ENCODE results near the gene ALDH5A1. TPM values are rescaled to one million over a fixed set of nuclear protein-coding genes. Genes with fewer than 3 reads are reported as not detected.
A peak's percentile ranks its signal among the peaks of the same experiment; 100 is the strongest.

The ALDH5A1 gene
- 10 to 100 TPM; 16.6 to 35.5 (median 20.6) TPM for total RNA-seq
- polyA plus RNA-seq = 1 to 10 TPM; 3.0 to 8.9 TPM
- long read RNA-seq, donor 1, full-length matches to known transcripts = 22 of 60 reads
- long read RNA-seq, donor 1, partial matches to known transcripts = 16 of 60 reads
- long read RNA-seq, donor 1, other reads (novel, unspliced or antisense) = 22 of 60 reads
- long read RNA-seq, donor 2, full-length matches to known transcripts = 12 of 36 reads
- long read RNA-seq, donor 2, partial matches to known transcripts = 16 of 36 reads
- long read RNA-seq, donor 2, other reads (novel, unspliced or antisense) = 8 of 36 reads
- long read RNA-seq, donor 3, full-length matches to known transcripts = 17 of 28 reads
- long read RNA-seq, donor 3, partial matches to known transcripts = 3 of 28 reads
- long read RNA-seq, donor 3, other reads (novel, unspliced or antisense) = 8 of 28 reads

GRCh38 chr6:24494821-24495795 is at the start of gene ALDH5A1:
TSS of gene ALDH5A1 (plus strand) at chr6:24494969. CDS start at chr6:24494997, 28 bp downstream.
- Histone ChIP-seq H3K4me1 (peaks cover 0 to 22% (median 8%) of the 10 kb centered on the region in 12 donors), H3K4me3 (peak within 1 kb of the TSS; percentile 58 to 96 (median 71)), H3K27me3 (peaks cover 0 to 5% (median 0%) of the 10 kb centered on the region in 9 donors), H3K36me3 (peaks cover 0 to 6% (median 0%) of the 10 kb centered on the region in 9 donors), H3K27ac (peak within 1 kb of the TSS; percentile 75 to 92 (median 86)), H3K9me3 (peaks cover 0 to 4% (median 0%) of the 10 kb centered on the region in 12 donors)
- intact Hi-C loops (cut with DNase I) = loop anchor here in 2 of 10 donors (5.0 to 10.0 kb wide), 2 partner anchors 63 to 200 kb away; no protein-coding TSS in a partner anchor
- ATAC-seq = peak; percentile 82 to 93 (median 86)
- TF ChIP-seq POLR2A (IDR thresholded peaks at IDR 0.05) (no peak), CTCF (IDR thresholded peaks at IDR 0.05) (peak in 10 of 12 donors; percentile 3 to 51 (median 18))
- peak; percentile 73 to 87 (median 81) for DNase-seq
- 0 to 1% (median 0%) methylated on average over 54 to 93 of the region's 93 CpGs for WGBS, 4 donors

- no peaks in the 10 kb centered on the region for H3K27me3 ChIP-seq
- no peak overlapping the region for H3K27ac ChIP-seq
- ATAC-seq (no peak), DNase-seq (no peak)
- H3K4me1 ChIP-seq = no peaks in the 10 kb centered on the region
- WGBS, 4 donors = 66 to 77% (median 71%) methylated on average over 4 of the region's 4 CpGs
- H3K4me3 ChIP-seq = no peak overlapping the region
- H3K9me3 ChIP-seq = no peaks in the 10 kb centered on the region
- H3K36me3 ChIP-seq = no peaks in the 10 kb centered on the region
- no peak for TF ChIP-seq POLR2A (IDR thresholded peaks at IDR 0.05)
- no peak for TF ChIP-seq CTCF (IDR thresholded peaks at IDR 0.05)
- intact Hi-C loops (cut with DNase I) = no loop called here
Observed at GRCh38 chr6:24445704-24446103, 49.1 kb upstream of the ALDH5A1 start.

GRCh38 chr6:24446670-24447069 is 48.1 kb upstream of the ALDH5A1 start:
- Histone ChIP-seq H3K36me3 (no peaks in the 10 kb centered on the region), H3K27me3 (no peaks in the 10 kb centered on the region), H3K4me1 (no peaks in the 10 kb centered on the region), H3K27ac (no peak overlapping the region), H3K9me3 (no peaks in the 10 kb centered on the region), H3K4me3 (no peak overlapping the region)
- WGBS, 4 donors = 88 to 97% (median 90%) methylated on average over 7 of the region's 7 CpGs
- no peak for TF ChIP-seq CTCF (IDR thresholded peaks at IDR 0.05)
- no peak for TF ChIP-seq POLR2A (IDR thresholded peaks at IDR 0.05)
- intact Hi-C loops (cut with DNase I) = no loop called here
- no peak for DNase-seq
- ATAC-seq = no peak
